HG03196 (cell line): Measurements from ENCODE around the gene REC8.

Experiments
- ATAC-seq: cut with Tn5 transposase; IDR thresholded peaks from one replicate; pipeline ENCODE4 v1.9.1; 2021; ENCODE audit not compliant: unreplicated experiment

Gene REC8

DNA sequence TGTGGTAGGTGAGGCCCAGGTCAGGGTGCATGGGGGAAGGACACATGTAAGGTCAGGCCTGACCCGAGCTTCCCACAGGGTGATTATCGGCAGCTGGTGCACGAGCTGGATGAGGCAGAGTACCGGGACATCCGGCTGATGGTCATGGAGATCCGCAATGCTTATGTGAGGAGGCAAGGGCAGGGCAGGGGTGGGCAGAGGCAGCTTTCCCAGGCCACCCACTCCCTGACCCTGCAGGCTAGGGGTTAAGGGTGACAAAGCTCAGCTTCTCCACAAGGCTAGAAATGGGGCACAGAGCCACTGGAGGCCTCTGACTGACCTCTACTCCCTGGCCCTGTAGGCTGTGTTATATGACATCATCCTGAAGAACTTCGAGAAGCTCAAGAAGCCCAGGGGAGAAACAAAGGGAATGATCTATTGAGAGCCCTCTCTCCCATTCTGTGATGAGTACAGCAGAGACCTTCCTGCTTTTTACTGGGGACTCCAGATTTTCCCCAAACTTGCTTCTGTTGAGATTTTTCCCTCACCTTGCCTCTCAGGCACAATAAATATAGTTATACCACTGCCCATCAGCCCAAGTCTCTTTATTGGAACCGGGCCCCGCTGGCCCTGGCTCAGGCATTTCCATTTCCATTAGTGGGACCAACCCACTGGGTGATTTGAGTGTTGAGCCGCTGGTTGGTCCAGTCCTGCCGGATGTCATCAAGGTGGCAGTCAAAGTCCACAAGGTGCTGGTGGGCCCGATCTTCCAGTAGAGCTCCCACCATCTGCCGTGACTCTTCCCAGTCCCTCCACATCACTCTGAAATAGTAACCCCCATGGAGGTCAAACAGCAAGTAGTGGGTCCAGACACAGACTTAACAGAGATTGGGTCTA is 33.2 kb upstream of the REC8 start:
- ATAC-seq = no peak

GRCh38 chr14:24139272-24139934 is 32.5 kb upstream of the REC8 start:
- ATAC-seq = no peak

DNA sequence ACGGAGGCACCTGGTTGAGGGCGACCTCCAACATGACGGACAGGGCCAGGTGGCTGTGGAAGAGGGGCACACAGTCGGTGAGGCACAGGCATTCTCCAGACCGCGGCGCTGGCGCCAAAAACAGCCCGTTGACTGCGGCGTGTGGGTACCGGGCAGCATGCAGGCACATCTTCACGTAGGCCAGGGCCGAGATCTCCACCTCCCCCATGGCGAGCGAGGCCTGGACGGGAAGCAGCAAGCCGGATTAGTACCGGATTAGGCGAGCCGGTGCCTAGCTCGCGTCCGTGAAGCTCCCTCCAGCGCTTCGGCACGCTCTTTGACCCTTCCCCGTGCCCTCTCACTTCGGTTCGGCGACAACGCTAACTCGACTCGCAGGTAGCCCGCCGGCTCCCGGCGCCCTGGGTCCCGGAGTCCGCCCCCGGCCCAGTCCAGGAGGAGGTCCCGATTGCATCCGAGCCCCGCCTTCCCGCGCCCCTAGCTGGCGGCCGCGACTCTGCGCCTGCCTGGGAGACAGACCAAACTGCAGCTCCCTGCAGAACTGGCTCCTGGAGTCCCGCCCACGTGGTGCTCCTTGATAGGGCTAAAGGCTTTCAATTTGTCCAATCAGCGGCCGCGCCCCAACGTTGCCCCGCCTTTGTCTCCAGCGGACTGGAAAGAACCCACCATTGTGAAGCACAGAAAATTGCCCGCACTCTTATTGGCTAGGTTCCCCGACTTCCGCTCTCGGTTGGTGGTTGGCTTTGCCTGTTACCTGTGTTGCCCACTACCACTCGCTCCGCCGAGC is 30.6 kb upstream of the REC8 start, which contains the start of gene EMC9:
Gene EMC9, minus strand, starts transcription at position 495 of the 784 bp plus-strand sequence. Its CDS starts 287 bp downstream, at position 208.
- peak; percentile 81 for ATAC-seq

DNA sequence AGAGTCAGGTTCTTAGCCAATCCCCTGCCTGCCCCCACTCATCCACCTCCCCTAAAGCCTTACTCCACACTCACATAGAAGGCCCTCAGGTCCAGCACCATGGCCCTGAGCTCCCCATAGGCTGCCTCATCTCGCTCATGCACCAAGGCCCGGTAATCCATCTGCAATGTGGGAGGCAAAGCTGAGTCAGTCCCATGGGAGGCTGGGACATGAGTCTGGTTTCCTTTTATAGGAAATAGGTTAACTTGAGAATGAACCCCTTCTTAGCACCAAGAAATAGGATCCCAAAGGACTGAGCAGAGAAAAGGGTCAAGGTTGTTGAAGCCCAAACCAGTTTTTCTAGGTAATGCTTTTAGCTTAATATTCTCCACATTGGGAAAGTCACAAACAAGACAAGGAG is 28.4 kb upstream of the REC8 start:
- ATAC-seq = no peak

DNA sequence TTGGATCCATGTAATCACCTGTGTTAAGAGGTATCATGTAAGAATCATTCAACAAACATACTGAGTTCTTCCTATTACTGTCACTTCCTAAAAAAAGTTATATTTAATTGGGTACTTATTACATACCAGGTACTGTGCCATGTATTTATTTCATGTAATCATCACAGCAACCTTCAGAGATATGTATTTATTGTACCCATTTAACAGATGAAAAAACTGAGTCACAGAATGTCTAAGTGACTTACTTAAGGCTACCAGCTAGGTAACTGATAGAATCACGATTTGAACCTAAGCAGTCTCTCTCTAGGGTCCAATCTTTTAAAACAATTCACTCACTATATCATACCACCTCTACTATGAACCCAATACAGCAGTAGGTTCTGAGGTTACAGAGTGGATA is 27.4 kb upstream of the REC8 start:
- no peak for ATAC-seq

DNA sequence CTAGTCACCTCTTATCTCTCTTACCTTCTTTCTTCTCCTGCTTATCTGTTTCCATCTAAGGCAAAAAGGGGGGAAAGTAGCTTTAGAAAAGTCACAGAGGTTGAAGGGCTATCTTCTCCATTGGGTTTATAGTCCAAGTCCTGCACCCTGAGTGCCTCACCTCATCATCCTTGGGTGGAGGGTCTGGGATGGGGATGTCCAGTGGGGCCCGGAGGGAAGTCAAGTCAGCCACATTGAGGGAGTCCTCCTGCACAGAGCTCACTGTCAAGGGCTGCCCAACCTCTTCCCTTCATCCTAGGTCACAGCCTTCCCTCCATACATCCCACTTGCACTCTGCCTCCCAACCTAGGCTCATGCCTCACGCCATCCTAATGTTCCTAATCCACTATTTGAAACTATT is 26.7 kb upstream of the REC8 start:
- ATAC-seq = no peak

GRCh38 chr14:24145690-24146452 is 26.0 kb upstream of the REC8 start:
- no peak for ATAC-seq

- peak; percentile 64 for ATAC-seq
Measured at GRCh38 chr14:24146453-24146977, 25.4 kb upstream of the REC8 start, which contains the start of gene PSME2. PSME2 (minus strand) TSS chr14:24146610; CDS start chr14:24146581, 29 bp downstream.

DNA sequence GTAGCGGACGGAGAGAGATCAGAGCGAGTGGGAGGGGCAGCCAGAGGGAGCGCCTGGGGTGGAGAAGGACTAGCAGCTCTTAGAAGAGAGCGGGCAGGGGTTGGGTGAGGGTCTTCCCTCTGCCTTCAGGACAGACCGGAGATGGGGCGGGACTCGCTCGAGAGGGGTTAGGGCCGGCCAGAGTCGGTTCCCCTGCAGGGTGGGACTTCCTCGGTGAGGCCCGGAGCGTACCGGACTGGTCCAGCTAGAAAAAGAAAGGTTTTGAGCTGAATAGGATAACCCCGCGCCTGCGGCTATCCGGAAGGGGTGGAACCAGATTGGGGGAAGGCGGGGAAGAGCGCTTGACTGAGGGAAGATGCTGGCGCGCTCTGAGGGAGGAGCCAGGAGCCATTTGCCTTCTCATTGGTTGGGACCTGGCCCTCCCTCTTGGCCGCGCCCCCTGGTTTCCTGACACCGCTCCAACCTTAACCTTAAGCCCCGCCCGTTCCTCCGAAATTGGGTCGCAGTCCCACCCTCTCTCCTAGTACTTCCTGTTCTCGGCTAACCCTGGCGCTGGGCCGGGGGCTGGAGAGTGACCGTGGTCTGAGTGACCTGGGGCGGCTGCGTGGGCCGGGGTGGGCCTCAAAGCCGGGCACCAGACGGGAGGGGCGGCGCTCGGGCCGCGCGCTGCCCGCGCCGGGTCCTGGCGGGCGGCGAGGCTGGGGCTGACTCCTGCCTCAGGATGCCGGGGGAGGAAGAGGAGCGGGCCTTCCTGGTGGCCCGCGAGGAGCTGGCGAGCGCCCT is 24.7 kb upstream of the REC8 start, which contains the start of gene RNF31:
Gene RNF31, plus strand, starts transcription at position 521 of the 783 bp plus-strand sequence. Its CDS starts 201 bp downstream, at position 722.
- peak; percentile 73 for ATAC-seq

DNA sequence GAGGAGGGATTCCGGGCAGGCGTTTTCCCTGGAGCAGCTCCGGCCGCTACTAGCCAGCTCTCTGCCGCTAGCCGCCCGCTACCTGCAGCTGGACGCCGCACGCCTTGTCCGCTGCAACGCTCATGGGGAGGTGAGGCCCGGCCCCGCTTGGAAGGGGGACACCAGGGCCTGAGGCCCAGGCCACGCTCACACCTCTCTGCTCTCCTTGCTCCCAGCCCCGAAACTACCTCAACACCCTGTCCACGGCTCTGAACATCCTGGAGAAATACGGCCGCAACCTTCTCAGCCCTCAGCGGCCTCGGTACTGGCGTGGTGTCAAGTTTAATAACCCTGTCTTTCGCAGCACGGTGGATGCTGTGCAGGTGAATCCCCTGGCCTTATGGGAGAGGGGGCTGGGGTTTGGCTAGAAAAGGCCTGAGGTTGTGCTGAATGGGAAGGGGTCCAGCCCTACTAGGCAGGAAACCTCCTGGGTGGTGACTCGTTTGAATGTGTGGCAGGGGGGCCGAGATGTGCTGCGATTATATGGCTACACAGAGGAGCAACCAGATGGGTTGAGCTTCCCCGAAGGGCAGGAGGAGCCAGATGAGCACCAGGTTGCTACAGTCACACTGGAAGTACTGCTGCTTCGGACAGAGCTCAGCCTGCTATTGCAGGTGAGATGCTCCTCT is 24.0 kb upstream of the REC8 start:
- no peak for ATAC-seq

DNA sequence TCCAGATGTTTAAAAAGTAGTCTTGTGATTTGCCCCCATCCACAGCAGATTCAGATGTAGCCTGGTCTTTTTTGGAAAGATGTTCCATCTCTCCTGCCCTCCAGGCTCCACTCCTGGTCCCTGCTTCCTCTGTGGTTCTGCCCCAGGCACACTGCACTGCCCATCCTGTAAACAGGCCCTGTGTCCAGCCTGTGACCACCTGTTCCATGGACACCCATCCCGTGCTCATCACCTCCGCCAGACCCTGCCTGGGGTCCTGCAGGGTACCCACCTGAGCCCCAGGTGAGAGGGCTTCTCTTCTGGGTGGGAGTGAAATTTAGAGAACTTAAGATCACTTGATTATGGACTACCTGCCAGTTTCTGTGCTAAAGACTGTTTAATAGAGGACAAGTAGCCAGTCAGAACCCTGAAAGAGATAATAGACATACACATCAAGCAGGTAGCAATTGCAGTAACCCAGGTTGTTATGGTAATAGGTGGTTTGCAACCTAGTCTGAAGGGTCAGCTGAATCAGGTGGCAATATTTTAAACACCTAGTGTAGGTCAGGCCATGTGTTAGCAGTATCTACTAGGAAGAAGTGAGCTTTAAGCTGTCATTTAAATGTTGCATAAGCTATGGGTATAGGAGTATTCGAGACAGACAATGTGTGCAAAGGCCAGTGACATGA is 22.4 kb upstream of the REC8 start:
- ATAC-seq = no peak

DNA sequence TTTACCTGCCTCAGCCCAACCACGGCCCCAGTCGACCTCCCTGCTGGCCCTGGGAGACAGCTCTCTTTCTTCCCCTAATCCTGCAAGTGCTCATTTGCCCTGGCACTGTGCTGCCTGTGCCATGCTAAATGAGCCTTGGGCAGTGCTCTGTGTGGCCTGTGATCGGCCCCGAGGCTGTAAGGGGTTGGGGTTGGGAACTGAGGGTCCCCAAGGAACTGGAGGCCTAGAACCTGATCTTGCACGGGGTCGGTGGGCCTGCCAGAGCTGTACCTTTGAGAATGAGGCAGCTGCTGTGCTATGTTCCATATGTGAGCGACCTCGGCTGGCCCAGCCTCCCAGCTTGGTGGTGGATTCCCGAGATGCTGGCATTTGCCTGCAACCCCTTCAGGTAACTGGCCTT is 21.8 kb upstream of the REC8 start:
- ATAC-seq = no peak

DNA sequence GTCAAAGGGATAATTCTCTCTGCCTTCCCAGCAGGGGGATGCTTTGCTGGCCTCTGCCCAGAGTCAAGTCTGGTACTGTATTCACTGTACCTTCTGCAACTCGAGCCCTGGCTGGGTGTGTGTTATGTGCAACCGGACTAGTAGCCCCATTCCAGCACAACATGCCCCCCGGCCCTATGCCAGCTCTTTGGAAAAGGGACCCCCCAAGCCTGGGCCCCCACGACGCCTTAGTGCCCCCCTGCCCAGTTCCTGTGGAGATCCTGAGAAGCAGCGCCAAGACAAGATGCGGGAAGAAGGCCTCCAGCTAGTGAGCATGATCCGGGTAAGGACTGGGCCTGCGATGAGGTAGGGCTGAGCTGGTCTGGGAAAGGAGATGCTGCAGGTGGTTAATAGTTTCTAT is 21.3 kb upstream of the REC8 start:
- no peak for ATAC-seq

GRCh38 chr14:24150993-24151392 is 20.9 kb upstream of the REC8 start:
- no peak for ATAC-seq

GRCh38 chr14:24151404-24152080 is 20.3 kb upstream of the REC8 start:
- ATAC-seq = no peak

DNA sequence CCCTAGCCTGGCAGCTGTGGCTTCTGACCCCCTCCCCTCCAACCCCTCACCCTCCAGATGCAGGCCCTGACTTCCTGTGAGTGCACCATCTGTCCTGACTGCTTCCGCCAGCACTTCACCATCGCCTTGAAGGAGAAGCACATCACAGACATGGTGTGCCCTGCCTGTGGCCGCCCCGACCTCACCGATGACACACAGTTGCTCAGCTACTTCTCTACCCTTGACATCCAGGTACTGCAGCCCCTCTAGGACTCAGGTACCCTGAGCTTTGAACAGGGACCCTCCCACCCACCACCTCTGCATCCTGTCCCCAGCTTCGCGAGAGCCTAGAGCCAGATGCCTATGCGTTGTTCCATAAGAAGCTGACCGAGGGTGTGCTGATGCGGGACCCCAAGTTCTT is 16.8 kb upstream of the REC8 start:
- ATAC-seq = no peak

GRCh38 chr14:24156840-24157239 is 15.0 kb upstream of the REC8 start:
- no peak for ATAC-seq

GRCh38 chr14:24157331-24157730 is 14.5 kb upstream of the REC8 start:
- no peak for ATAC-seq
